NCI-H2196 treated with DMSO at 0.1 percent for 48 hours (cell line): Measurements from ENCODE around the gene MRFAP1L1.
"Not testable (repeated sequence)": the region's sequence is repeated elsewhere in the genome, so short reads cannot be mapped to it uniquely, and the experiment has no call there.

Source experiments
- DNase-seq: peaks from one replicate; lab custom pipeline; 2025; ENCODE audit not compliant: unreplicated experiment; lab: John Stamatoyannopoulos, UW

MRFAP1L1 gene

GRCh38 chr4:6689506-6689960 lies 20.1 kb downstream of the MRFAP1L1 start:
- no peak for DNase-seq

- DNase-seq = no peak
Measured at GRCh38 chr4:6688879-6689505, 20.7 kb downstream of the MRFAP1L1 start.

GRCh38 chr4:6687947-6688878 lies 21.5 kb downstream of the MRFAP1L1 start:
- DNase-seq = no peak

GRCh38 chr4:6686104-6686787 lies 23.4 kb downstream of the MRFAP1L1 start:
- no peak for DNase-seq

GRCh38 chr4:6684656-6685055 lies 25.0 kb downstream of the MRFAP1L1 start:
- DNase-seq = no peak

- no peak for DNase-seq
Measured at GRCh38 chr4:6682862-6683590, 26.6 kb downstream of the MRFAP1L1 start.

- DNase-seq = no peak
Measured at GRCh38 chr4:6681191-6681590, 28.5 kb downstream of the MRFAP1L1 start.

- no peak for DNase-seq
Measured at GRCh38 chr4:6680372-6681034, 29.2 kb downstream of the MRFAP1L1 start.

- DNase-seq = no peak
Measured at GRCh38 chr4:6676722-6677558, 32.7 kb downstream of the MRFAP1L1 start.

GRCh38 chr4:6674500-6675149 lies 35.0 kb downstream of the MRFAP1L1 start:
- peak; percentile 53 for DNase-seq

GRCh38 chr4:6673660-6674499 lies 35.8 kb downstream of the MRFAP1L1 start:
- DNase-seq = peak; percentile 95

GRCh38 chr4:6673191-6673659 lies 36.4 kb downstream of the MRFAP1L1 start:
- DNase-seq = not testable (repeated sequence)

GRCh38 chr4:6672541-6673190 lies 37.0 kb downstream of the MRFAP1L1 start:
- not testable (repeated sequence) for DNase-seq

- no peak for DNase-seq
Measured at GRCh38 chr4:6672131-6672530, 37.5 kb downstream of the MRFAP1L1 start.

- no peak for DNase-seq
Measured at GRCh38 chr4:6671648-6672047, 38.0 kb downstream of the MRFAP1L1 start.

- no peak for DNase-seq
Measured at GRCh38 chr4:6668391-6668790, 41.3 kb downstream of the MRFAP1L1 start.

GRCh38 chr4:6665320-6665654 lies 44.4 kb downstream of the MRFAP1L1 start:
- no peak for DNase-seq
